NCI-H1436 (cell line): Measurements from ENCODE around the gene OTUD3.

Source experiments
- DNase-seq: peaks from one replicate; lab custom pipeline; 2025; lab: John Stamatoyannopoulos, UW

OTUD3 gene

DNA sequence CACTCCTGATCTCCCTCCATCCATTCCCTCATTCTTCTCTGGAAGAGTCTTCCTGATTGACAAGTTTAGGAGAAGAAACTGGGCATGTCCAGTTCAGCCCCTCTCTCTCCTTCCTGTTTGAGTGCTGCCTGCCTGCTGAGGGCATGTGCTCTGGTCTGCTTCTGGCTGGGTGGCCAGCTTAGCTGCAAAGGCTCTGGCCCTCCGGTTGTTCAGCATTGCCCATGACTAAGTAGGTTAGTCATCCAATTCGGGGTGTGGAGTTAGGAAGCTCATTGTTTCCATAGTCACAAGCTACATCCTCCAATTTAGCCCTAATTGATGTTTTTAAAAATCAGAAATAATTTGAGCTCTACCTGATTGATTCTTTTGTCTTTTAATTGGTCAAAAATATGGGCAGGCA, 66.8 kb downstream of the OTUD3 start:
- no peak for DNase-seq

DNA sequence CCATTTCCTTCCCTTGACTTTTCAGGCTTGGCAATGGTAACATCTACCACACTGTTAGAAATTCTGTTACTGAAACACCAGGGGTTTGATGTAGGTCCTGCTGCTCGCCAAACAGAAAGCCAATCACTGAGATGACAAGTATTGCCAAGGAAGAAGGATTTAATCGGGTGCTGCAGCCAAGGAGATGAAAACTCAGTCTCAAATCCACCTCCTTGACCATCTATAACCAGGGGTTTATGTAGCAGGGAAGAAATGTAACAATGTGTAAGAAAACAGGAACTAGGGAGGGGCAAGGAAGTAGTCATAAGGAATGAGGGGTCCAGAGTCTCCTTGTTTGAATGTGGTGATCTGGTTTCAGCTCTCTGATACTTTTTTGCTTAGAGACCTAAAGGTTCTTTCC, 71.9 kb downstream of the OTUD3 start:
- DNase-seq: no peak

- DNase-seq: no peak
These were observed 73.5 kb downstream of the OTUD3 start for GRCh38 chr1:19955534-19956170.

GRCh38 chr1:19957779-19958178, 75.6 kb downstream of the OTUD3 start:
- DNase-seq: no peak

GRCh38 chr1:19960591-19960990, 78.4 kb downstream of the OTUD3 start:
- DNase-seq: no peak
